ENCODE data around the gene PRR16.

GRCh38 chr5:120567921-120568320 lies 103.8 kb downstream of the PRR16 start:
- TF ChIP-seq, protein P1, sequence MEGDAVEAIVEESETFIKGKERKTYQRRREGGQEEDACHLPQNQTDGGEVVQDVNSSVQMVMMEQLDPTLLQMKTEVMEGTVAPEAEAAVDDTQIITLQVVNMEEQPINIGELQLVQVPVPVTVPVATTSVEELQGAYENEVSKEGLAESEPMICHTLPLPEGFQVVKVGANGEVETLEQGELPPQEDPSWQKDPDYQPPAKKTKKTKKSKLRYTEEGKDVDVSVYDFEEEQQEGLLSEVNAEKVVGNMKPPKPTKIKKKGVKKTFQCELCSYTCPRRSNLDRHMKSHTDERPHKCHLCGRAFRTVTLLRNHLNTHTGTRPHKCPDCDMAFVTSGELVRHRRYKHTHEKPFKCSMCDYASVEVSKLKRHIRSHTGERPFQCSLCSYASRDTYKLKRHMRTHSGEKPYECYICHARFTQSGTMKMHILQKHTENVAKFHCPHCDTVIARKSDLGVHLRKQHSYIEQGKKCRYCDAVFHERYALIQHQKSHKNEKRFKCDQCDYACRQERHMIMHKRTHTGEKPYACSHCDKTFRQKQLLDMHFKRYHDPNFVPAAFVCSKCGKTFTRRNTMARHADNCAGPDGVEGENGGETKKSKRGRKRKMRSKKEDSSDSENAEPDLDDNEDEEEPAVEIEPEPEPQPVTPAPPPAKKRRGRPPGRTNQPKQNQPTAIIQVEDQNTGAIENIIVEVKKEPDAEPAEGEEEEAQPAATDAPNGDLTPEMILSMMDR (IDR thresholded peaks at IDR 0.05), result no peak
- no peak for TF ChIP-seq POLR2A (IDR thresholded peaks at IDR 0.05)
